GM18520 (cell line): Measurements from ENCODE around the gene DNAH1.

ENCODE experiments used
- ATAC-seq: cut with Tn5 transposase; IDR thresholded peaks from one replicate; pipeline ENCODE4 v1.9.1; 2021; ENCODE audit not compliant: unreplicated experiment

Gene DNAH1

DNA sequence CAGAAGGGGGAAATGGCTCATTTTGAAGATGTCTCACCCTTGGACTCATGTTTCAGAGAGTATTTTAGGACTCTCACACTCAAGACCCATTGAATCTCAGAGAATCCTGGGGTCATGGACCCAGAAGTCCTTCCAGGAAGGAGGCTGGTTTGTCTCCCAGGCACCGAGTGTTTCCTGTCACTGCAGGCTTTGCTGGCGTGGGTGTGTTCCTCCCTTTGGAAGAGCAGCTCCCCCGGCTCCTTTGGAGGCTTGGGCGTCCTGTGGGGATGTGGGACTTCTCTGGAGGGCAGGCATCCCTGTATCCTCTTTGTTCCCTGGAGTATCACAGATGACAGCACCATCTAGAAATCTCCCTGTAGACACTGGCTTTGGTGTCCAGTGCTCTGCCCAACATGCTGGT is 40.0 kb downstream of the DNAH1 start:
- ATAC-seq = no peak

DNA sequence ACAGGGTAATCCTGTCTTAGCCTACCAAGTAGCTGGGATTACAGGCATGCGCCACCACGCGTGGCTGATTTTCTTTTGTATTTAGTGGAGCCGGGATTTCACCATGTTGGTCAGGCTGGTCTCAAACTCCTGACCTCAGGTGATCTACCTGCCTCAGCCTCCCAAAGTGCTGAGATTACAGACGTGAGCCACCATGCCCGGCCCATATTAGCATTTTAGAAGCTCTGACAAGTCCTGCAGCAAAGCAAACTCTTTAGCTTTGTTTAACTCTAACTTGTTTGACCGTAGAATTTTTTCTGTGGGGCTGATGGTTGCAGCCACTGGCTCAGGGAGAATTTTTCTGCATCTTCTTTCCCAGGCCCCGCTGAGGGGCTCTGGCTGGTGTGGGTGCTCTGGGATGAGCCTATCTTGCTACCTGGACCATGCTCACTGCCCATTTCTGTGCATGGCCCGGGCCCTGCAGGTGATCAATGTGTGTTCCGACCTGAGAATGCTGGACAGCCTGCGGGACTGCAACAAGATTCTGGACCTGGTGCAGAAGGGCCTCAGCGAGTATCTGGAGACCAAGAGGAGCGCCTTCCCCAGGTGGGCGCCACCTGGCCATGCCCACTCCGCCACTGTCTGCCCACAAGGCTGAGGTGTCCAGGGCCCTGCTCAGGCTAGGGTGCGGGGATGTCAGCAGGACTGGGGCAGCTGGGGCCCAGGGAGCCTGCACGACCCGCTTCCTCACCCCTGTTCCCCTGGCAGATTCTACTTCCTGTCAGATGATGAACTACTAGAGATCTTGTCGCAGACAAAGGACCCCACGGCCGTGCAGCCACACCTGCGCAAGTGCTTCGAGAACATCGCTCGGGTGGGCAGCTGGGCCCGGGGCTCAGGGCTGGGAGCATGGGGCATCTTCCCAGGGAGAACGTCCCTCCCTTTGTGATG is 41.3 kb downstream of the DNAH1 start:
- ATAC-seq = no peak

DNA sequence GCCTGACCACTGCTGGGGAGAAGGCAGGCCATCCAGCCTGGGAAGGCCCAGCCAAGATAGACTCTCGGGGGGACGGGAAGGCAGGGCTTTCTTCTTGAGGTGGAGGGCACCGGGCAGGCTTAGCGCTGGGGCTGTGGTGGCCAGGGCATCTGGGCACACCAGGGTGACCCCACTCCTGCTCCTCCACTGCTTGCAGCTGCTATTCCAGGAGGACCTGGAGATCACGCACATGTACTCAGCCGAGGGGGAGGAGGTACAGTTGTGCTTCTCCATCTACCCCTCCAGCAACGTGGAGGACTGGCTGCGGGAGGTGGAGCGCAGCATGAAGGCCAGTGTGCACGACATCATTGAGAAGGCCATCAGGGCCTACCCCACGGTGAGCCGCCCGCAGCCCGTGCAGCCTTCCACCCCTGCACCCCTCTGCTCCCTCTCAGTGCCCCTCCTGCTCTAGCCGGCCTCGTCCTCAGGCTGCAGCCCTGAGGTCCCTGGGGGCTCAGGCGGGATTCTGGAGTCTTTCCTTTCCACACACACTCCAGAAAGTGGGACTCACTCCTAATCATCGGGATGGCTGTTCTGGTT is 42.3 kb downstream of the DNAH1 start:
- ATAC-seq = no peak

DNA sequence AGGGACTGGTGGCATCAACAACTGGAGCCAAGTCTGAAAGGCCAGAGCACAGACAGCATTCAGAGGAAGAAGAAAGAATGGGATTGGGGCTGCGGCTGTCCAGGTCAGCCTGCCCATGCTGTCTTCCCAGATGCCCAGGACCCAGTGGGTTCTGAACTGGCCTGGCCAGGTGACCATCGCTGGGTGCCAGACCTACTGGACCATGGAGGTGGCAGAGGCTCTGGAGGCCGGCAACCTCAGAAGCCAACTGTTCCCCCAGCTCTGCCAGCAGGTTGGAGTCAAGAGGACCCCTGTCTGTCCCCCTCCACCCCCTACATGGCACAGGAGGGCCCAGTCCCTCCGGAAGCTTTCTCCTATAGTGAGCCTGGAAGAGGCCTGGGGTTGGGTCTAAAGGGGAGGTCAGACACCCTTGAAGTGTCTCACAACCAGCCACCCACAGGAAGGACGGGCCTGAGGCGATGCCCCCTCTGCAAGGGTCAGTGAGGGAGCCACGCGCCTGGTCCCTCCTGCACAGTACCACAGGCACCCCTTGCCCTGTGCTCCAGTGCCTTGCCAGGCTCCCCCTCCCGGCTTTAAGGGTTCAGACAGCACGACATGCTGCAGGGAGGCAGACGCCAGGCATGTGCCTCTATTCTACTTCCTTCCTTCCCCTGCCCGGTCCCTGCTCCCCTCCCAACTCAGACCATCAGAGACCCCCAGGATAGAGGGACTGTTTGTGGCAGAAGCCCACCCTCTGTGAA is 43.2 kb downstream of the DNAH1 start:
- ATAC-seq = no peak

DNA sequence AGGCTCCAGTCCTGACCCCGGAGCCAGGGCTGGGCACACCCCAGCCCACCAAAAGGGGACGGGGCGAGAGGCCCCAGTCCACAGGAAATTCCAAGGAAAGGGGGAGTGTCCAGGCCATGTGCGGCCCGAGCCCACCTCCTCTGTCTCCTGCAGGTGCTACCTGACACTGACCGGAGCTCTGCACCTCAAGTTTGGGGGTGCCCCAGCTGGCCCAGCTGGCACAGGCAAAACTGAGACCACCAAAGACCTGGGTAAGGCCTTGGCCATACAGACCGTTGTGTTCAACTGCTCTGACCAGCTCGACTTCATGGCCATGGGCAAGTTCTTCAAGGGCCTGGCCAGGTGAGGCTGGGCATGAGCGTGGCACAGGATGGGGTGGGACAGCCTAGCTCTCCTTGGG is 44.9 kb downstream of the DNAH1 start:
- no peak for ATAC-seq

DNA sequence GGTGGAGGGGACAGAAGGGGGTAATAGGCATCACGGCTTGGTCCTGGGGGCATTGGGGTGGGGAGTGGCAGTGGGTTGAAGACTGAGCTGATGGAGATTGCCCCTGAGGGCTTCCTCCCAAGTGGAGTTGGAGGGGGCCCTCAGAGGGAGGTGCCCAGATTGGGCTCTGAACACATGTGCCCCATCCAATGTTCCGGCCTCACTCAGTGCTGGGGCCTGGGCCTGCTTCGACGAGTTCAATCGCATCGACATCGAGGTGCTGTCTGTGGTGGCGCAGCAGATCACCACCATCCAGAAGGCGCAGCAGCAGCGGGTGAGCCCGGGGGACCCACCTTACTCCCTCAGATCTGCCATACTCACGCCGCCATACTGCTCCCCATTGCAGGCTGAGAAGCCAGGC is 45.3 kb downstream of the DNAH1 start:
- no peak for ATAC-seq

DNA sequence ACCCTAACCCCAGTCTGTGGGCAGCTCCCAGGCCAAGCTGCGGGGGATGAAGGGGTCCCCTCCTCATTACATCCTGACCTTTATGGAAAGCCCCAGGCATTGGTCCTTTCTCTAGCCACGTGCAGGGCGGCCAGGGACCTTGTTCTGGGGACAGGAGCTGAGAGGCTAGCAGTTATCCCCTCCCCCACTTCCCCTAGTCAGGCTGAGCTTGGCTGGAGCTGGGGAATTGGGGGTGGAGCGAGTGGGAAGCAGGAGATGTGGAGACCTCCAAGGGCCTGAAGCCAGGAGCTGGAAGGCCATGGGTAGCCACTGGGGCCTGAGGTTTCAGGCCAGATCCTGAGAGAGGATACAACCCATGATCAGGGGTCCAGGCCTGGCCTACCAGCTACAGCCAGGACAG is 45.8 kb downstream of the DNAH1 start:
- ATAC-seq = no peak

DNA sequence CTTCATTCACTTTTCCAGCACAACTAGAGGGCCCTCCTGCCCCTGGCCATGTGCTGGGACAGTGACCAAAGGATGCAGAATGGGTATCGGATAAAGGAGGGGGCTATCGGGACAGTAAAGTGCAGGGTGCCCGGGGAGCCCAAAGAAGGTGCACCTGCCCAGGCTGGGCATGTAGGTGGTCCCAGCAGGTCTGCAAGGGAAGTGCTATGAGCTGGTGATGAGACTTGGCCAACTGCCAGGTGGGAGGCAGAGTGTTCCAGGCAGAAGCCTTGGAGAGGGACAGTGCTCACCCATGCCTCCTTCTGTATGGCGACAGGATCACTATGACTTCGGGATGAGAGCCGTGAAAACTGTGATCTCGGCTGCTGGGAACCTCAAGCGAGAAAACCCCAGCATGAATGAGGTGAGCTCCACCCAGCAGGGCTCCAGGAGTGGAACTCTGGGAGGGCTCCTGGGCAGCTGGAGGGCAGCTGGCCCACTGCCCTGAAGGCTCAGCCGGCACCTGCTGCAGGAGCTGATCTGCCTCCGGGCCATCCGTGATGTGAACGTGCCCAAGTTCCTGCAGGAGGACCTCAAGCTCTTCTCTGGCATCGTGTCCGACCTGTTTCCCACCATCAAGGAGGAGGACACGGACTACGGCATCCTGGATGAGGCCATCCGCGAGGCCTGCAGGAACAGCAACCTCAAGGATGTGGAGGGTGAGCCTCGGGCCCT is 48.4 kb downstream of the DNAH1 start:
- no peak for ATAC-seq

DNA sequence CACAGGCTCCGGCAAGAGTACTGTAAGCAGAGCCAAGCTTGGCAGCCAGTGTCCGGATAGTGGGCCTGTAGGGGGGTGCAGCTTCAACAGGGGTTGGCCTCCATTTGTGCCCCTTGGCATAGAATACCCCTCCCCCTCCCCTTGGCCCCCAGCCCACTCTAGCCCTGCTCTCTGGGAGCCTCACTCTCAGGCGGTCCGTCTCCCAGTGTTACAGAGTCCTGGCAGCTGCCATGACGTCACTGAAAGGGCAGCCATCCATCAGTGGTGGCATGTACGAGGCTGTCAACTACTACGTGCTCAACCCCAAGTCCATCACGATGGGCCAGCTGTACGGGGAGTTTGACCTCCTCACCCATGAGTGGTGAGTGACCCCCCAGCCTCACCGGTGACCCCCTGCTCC is 50.4 kb downstream of the DNAH1 start:
- ATAC-seq = no peak

DNA sequence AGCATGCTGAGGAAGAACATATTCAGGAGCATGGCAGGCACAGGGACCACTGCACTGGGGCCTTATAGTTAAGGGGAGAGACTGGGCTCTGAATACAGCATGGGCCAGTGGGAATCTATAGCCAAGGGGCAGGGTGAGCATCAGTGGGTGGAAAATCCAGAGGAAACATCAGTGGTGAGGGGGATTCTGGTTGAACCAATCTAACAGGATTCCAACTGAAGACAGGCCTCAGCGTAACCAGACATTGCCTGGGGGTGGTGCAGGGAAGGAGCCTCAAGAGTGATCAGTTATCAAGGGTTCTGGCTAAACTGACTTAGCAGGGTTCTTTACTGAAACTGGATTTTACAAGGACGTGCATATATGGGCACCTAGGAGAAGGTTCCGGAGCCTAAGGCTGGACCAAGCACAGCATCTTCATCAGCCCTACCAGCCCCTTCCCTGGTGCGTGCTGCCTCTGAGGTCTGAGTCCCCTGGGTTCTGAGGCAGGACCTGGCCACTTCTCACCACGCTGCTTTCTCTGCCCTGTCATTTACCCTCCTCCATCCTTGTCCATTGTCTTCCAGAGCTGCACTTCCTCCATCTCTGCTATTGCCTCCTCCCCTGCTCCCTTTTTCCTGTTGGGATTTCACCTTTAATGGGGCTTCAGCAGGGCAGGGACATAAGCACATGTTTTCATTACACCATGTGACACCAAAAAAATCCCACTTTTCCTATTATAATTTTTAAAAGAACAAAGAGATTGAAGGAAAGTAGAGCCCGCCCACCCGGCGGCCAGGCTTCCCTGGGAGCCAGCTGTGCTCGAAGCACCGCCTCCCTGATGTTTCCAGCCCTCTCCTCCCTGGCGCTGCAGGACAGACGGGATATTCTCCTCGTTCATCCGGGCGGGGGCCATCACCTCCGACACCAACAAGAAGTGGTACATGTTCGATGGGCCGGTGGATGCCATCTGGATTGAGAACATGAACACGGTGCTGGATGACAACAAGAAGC is 52.1 kb downstream of the DNAH1 start:
- no peak for ATAC-seq

DNA sequence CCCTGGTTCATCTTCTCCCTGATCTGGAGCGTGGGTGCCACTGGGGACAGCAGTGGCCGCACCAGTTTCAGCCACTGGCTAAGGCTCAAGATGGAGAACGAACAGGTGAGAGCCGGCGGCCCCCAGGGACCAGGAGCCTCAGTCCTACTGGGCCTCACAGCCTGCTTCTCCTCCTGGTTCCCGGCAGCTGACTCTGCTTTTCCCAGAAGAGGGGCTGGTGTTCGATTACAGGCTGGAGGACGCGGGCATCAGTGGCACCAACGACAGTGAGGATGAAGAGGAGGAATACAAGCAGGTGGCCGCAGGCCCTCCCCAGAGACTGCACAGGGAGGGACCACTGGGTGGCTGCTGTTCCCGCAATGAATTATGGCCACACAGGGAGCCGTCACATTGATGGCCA is 54.4 kb downstream of the DNAH1 start:
- no peak for ATAC-seq

DNA sequence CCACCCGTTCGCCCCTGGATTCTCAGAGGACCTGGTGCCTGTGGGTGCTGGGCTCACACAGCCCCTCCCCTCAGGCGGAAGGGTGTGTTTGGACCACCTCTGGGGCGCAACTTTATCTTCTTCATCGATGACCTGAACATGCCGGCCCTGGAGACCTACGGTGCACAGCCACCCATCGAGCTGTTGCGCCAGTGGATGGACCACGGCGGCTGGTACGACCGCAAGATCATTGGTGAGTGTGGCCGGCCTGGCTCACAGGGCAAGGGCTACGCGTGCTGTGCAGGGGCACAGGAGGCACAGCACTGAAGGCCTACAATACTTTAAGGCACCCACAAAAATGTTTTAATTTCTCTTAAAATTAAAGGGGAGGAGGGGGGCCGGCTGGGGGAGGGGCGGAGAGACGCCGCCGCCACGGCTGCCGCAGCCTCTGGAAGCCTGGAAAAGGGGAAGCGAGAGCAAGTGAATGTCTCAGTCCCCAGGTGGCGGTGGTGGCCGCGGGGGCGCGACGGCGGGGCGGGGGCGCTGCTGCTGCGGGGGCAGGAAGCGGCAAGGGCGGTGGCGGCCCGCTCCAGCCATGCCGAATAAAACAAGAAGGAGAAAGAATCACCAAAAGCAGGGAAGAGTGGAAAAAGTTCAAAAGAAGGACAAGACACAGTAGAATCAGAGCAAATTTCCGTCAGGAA is 56.8 kb downstream of the DNAH1 start:
- ATAC-seq = no peak

DNA sequence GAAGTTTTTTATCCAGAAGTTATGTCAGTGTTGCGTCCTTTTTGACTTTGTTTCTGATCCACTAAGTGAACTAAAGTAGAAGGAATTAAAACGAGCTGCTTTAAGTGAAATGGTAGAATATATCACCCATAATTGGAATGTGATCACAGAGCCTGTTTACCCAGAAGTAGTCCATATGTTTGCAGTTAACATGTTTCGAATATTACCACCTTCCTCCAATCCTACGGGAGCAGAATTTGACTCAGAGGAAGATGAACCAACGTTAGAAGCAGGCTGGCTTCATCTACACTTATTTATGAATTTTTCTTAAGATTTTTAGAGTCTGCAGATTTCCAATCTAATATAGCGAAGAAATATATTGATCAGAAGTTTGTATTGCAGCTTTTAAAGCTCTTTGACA is 57.6 kb downstream of the DNAH1 start:
- ATAC-seq = no peak

DNA sequence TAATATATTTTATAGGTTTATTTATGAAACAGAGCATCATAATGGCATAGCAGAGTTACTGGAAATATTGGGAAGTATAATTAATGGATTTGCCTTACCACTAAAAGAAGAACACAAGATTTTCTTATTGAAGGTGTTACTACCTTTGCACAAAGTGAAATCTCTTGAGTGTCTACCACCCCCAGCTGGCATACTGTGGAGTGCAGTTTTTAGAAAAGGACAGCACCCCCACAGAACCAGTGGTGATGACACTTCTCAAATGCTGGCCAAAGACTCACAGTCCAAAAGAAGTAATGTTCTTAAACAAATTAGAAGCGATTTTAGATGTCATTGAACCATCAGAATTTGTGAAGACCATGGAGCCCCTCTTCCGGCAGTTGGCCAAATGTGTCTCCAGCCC is 58.1 kb downstream of the DNAH1 start:
- no peak for ATAC-seq

DNA sequence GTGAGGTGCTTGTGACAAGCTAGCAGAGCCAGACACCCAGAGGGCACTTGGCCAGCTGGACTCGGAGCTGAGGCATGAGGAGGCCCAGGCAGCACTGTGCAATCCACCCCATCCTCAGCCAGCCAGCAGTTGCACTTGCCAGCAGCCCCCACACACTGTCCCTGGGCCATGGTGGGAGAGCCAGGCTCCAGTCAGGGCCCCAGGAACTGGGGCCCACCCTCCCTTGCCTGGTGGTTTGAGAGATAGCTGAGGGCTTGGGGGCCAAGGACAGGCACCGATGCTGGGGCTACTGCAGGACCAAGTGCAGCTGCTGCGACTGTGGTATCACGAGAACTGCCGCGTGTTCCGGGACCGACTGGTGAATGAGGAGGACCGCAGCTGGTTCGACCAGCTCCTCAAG is 63.5 kb downstream of the DNAH1 start:
- no peak for ATAC-seq

DNA sequence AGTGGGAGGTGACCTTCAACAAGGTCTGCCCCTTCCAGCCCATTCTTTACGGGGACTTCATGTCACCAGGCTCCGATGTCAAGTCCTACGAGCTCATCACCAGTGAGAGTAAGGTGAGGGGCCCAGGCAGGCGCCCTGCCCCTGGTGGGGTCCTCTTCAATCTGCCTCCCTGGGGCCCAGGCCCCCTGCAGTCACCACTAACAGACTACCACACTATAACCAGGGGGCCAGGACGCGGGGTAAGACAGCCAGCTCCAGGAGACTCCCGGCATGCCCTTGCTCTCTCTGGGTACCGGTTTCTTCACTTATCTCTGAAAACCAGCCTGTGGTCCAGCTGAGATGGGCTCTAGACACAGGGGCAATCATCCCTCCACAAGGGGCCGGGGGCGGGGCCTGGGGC is 63.9 kb downstream of the DNAH1 start:
- ATAC-seq = no peak

DNA sequence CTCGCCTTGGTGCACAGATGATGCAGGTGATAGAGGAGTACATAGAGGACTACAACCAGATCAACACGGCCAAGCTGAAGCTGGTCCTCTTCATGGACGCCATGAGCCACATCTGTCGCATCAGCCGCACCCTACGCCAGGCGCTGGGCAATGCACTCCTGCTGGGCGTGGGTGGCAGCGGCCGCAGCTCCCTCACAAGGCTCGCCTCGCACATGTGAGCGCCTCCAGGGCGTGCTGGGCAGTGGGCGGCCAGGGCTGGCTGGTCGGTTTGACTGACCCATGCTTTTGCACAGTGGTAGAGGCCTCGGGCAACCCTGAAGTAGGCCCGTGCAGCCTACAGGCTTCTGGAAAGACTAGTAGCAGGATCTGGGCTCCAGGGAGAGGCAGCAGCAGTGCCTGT is 65.5 kb downstream of the DNAH1 start:
- ATAC-seq = no peak

DNA sequence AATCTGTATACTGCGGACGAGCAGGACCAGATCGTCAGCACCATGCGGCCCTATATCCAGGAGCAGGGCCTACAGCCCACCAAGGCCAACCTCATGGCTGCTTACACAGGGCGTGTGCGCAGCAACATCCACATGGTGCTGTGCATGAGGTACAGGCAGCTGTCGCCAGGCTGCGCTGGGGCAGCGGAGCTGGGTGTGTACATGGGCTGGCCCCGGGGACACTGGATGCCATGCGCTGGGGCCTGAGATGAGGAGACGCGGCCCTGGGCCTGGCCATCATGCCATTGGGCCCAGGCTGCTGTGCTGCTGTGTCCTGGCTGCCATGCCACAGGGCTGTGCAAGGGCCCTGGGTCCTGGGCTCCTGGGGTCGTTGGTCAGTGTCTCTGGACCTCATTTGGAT is 67.3 kb downstream of the DNAH1 start:
- ATAC-seq = no peak

DNA sequence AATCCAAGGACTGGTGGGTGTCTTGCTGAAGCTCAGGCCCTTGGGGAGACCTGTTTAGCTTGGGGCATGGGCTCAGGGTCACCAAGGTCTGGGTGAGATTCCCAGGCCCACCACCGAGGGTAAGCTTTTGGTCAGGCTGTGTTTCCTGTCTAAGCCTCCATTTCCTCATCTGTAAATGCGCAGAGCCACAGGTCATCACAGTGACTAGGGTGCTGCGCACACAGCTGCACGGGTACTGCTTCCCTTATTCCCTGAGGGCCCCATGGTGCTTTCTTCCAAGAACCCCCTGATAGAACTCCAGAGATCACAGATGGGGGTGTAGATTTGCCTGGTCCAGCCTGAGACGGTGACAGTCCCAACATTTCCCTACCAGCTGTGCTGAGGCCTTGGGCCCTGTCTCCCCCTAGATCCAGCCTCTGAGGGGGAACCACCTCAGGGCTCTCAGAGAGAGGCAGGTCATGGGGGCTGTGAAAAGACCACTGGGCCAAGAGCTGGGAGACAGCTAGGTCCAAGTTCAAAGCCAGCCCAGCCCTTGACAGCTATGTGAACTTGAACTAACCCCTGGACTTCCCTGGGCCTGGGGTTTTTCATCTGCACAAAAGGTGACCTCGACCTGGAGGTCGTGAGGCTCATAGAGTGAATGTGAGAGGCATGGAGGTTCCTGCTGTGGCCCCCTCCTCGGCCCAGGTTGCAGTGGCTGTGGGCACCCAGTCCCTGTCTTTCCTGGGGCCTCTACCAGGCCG is 68.1 kb downstream of the DNAH1 start:
- ATAC-seq = no peak
